HCT116 (cell line): ENCODE measurements around the gene ATP4A.

Experiments
- CTCF ChIP-seq, 3 experiments: fragments of 200-600 bp in 1 of 3; sonication (generic) in 1 of 3; IDR thresholded peaks in 2 of 3; conservative IDR thresholded peaks in 1 of 3; 2 replicates each; pipeline ENCODE4 v1.5.1; 2012 to 2017; ENCODE audit warnings: low read depth in 2 of 3, low read length in 2 of 3, antibody characterized with exemption in 1 of 3, borderline replicate concordance in 1 of 3, control low read depth in 1 of 3, mild to moderate bottlenecking in 1 of 3, mixed read lengths in 1 of 3, mixed run types in 1 of 3, moderate library complexity in 1 of 3; ENCODE audit not compliant: insufficient read depth in 1 of 3
- FOSL1 ChIP-seq: IDR thresholded peaks from 2 replicates; pipeline ENCODE4 v1.6.1; 2012; ENCODE audit warnings: low read depth
- MAX ChIP-seq: IDR thresholded peaks from 2 replicates; pipeline ENCODE4 v1.6.1; 2012
- POLR2A ChIP-seq: IDR thresholded peaks from 2 replicates; pipeline ENCODE4 v1.7.0; 2011; ENCODE audit warnings: borderline replicate concordance; ENCODE audit not compliant: insufficient read depth, insufficient read length; ENCODE audit errors: extremely low read depth

- TF ChIP-seq CTCF (IDR thresholded peaks at IDR 0.05 in 2 of 3, conservative IDR thresholded peaks at IDR 0.05 in 1 of 3; ENCODE audit: borderline replicate concordance in 1 of 3, insufficient read depth in 1 of 3, low read depth in 2 of 3, low read length in 2 of 3) (no peak), MAX (no peak), FOSL1 (no peak), POLR2A (no peak)
These were observed 12.2 kb downstream of the ATP4A start for GRCh38 chr19:35551091-35551810.
